HG03135 (cell line): Measurements from ENCODE around the gene OR13C8.
"Not testable (repeated sequence)": the region's sequence is repeated elsewhere in the genome, so short reads cannot be mapped to it uniquely, and the experiment has no call there.

Experiments used
- ATAC-seq: cut with Tn5 transposase; IDR thresholded peaks from one replicate; pipeline ENCODE4 v1.9.1; 2021; ENCODE audit warnings: mild to moderate bottlenecking, moderate library complexity; ENCODE audit not compliant: unreplicated experiment

OR13C8 gene

GRCh38 chr9:104568868-104569267, at the start of gene OR13C8:
OR13C8 (plus strand) TSS chr9:104569168; CDS start chr9:104569168, 0 bp downstream.
- no peak for ATAC-seq

- ATAC-seq: not testable (repeated sequence)
These were observed 48.7 kb upstream of the OR13C8 start for GRCh38 chr9:104520241-104520640.

GRCh38 chr9:104527109-104527508, 41.9 kb upstream of the OR13C8 start, which contains the start of gene OR13C4:
OR13C4 (minus strand) TSS chr9:104527209; CDS start chr9:104527209, 0 bp downstream.
- no peak for ATAC-seq

- no peak for ATAC-seq
These were observed 32.2 kb upstream of the OR13C8 start, which contains the start of gene OR13C3 for GRCh38 chr9:104536756-104537155. OR13C3 (minus strand) TSS chr9:104536856; CDS start chr9:104536723, 133 bp downstream.

- ATAC-seq: no peak
These were observed 29.7 kb upstream of the OR13C8 start for GRCh38 chr9:104539275-104539674.

GRCh38 chr9:104544644-104545043, 24.3 kb upstream of the OR13C8 start:
- ATAC-seq: no peak

- ATAC-seq: no peak
These were observed 15.7 kb upstream of the OR13C8 start for GRCh38 chr9:104553261-104553660.

GRCh38 chr9:104555521-104555920, 13.4 kb upstream of the OR13C8 start:
- no peak for ATAC-seq

GRCh38 chr9:104556830-104557634, 11.9 kb upstream of the OR13C8 start:
- no peak for ATAC-seq

GRCh38 chr9:104564358-104564757, 4.6 kb upstream of the OR13C8 start:
- ATAC-seq: no peak

- ATAC-seq: no peak
These were observed 3.6 kb downstream of the OR13C8 start for GRCh38 chr9:104572612-104573011.

GRCh38 chr9:104575456-104575855, 6.5 kb downstream of the OR13C8 start:
- no peak for ATAC-seq

- no peak for ATAC-seq
These were observed 8.3 kb downstream of the OR13C8 start for GRCh38 chr9:104577263-104577662.

GRCh38 chr9:104580562-104580961, 11.6 kb downstream of the OR13C8 start:
- no peak for ATAC-seq

GRCh38 chr9:104586496-104587180, 17.7 kb downstream of the OR13C8 start:
- no peak for ATAC-seq

- no peak for ATAC-seq
These were observed 20.7 kb downstream of the OR13C8 start for GRCh38 chr9:104589626-104590025.

GRCh38 chr9:104598749-104599148, 29.8 kb downstream of the OR13C8 start:
- ATAC-seq: not testable (repeated sequence)

GRCh38 chr9:104599313-104599712, 30.3 kb downstream of the OR13C8 start, which contains the start of gene OR13C5:
OR13C5 (minus strand) TSS chr9:104599413; CDS start chr9:104599413, 0 bp downstream.
- ATAC-seq: not testable (repeated sequence)

GRCh38 chr9:104604801-104605200, 35.8 kb downstream of the OR13C8 start:
- ATAC-seq: no peak

GRCh38 chr9:104605527-104605926, 36.6 kb downstream of the OR13C8 start, which contains the start of gene OR13C2:
OR13C2 (minus strand) TSS chr9:104605627; CDS start chr9:104605627, 0 bp downstream.
- ATAC-seq: not testable (repeated sequence)

GRCh38 chr9:104606152-104606551, 37.2 kb downstream of the OR13C8 start:
- no peak for ATAC-seq

GRCh38 chr9:104608336-104608735, 39.4 kb downstream of the OR13C8 start:
- no peak for ATAC-seq
